B cell (primary cell): Measurements from ENCODE around the gene ITFG2. TPM values are rescaled to one million over a fixed set of nuclear protein-coding genes. Genes with fewer than 3 reads are reported as not detected.

Source experiments
- ATAC-seq: fragments of 200-7000 bp; cut with Tn5 transposase; one replicate; pipeline ENCODE4 v1.10.0; 2021; ENCODE audit warnings: low read depth, mild to moderate bottlenecking, moderate number of reproducible peaks, moderate library complexity
- CTCF ChIA-PET: fragments of 350-600 bp; sonication (Branson Sonifier 250); formaldehyde crosslinking; loops from one replicate; lab custom pipeline; 2021; ENCODE audit warnings: antibody characterized with exemption, inconsistent platforms; lab: Charles Lee
- POLR2A ChIA-PET: fragments of 350-600 bp; sonication (Branson Sonifier 250); formaldehyde crosslinking; loops from one replicate; lab custom pipeline; 2021; ENCODE audit warnings: antibody characterized with exemption; lab: Charles Lee
- DNase-seq: peaks from one replicate; pipeline ENCODE4 v3.0.0; 2013
- H2AFZ ChIP-seq: 2 replicates; pipeline ENCODE4 v1.6.1; 2012; ENCODE audit warnings: mild to moderate bottlenecking, low read depth, low read length; ENCODE audit not compliant: insufficient read depth, poor library complexity, severe bottlenecking
- H3K27ac ChIP-seq, 2 donors: 1 replicate in 1 of 2; 2 replicates in 1 of 2; pipeline ENCODE4 v1.5.1; 2012 to 2013; ENCODE audit warnings: low read length in 2 of 2, mild to moderate bottlenecking in 2 of 2, moderate library complexity in 1 of 2
- H3K27me3 ChIP-seq, 4 experiments: fragments of 200-600 bp in 1 of 4; sonication (generic) in 1 of 4; replicated peaks in 1 of 4; 1 replicate in 2 of 4; 2 replicates in 2 of 4; pipeline versions ENCODE4 v1.6.1 to v1.7.0; 2013 to 2016; ENCODE audit warnings: low read length in 3 of 4, mild to moderate bottlenecking in 2 of 4, mixed read lengths in 1 of 4, moderate library complexity in 1 of 4; ENCODE audit not compliant: insufficient read depth in 4 of 4, control insufficient read depth in 3 of 4; ENCODE audit errors: control extremely low read depth in 1 of 4
- H3K36me3 ChIP-seq, 2 experiments: replicated peaks in 1 of 2; 1 replicate in 1 of 2; 2 replicates in 1 of 2; pipeline versions ENCODE4 v1.6.1 to v1.7.1; 2013; ENCODE audit warnings: low read length in 1 of 2; ENCODE audit not compliant: insufficient read depth in 2 of 2, control insufficient read depth in 1 of 2; ENCODE audit errors: control extremely low read depth in 1 of 2, extremely low read depth in 1 of 2
- H3K4me1 ChIP-seq, 2 donors: fragments of 200-600 bp in 1 of 2; sonication (generic) in 1 of 2; 1 replicate in 1 of 2; 2 replicates in 1 of 2; pipeline versions ENCODE4 v1.5.1 to v1.6.1; 2013 to 2017; ENCODE audit warnings: low read length in 2 of 2; ENCODE audit not compliant: control insufficient read depth in 2 of 2, insufficient read depth in 2 of 2
- H3K4me2 ChIP-seq: replicated peaks from 2 replicates; pipeline ENCODE3; 2012; ENCODE audit warnings: mild to moderate bottlenecking, low read depth, low read length; ENCODE audit not compliant: poor library complexity, severe bottlenecking
- H3K4me3 ChIP-seq, 5 experiments: fragments of 200-600 bp in 1 of 5; sonication (generic) in 1 of 5; 1 replicate in 3 of 5; 2 replicates in 2 of 5; pipeline versions ENCODE4 v1.5.1 to v1.7.0; 2011 to 2016; ENCODE audit warnings: low read length in 4 of 5, mild to moderate bottlenecking in 4 of 5, low read depth in 2 of 5, control low read depth in 1 of 5, moderate library complexity in 1 of 5; ENCODE audit not compliant: insufficient read depth in 1 of 5; ENCODE audit errors: control extremely low read depth in 1 of 5, extremely low read depth in 1 of 5
- H3K79me2 ChIP-seq: fragments of 200-600 bp; sonication (generic); one replicate; pipeline ENCODE4 v1.6.0; 2016; ENCODE audit warnings: low read length; ENCODE audit not compliant: control insufficient read depth, insufficient read depth
- H3K9ac ChIP-seq: fragments of 200-600 bp; sonication (generic); 2 replicates; pipeline ENCODE4 v1.6.1; 2017; ENCODE audit warnings: mild to moderate bottlenecking, low read length, moderate library complexity
- H3K9me3 ChIP-seq, 3 donors: one replicate each; pipeline versions ENCODE4 v1.6.1 to v1.7.1; 2013; ENCODE audit warnings: low read length in 2 of 3; ENCODE audit not compliant: control insufficient read depth in 2 of 3, insufficient read depth in 1 of 3; ENCODE audit errors: control extremely low read depth in 1 of 3
- H4K20me1 ChIP-seq: 2 replicates; pipeline ENCODE4 v1.6.0; 2012; ENCODE audit warnings: mild to moderate bottlenecking, low read length; ENCODE audit not compliant: insufficient read depth, control insufficient read depth, poor library complexity, severe bottlenecking
- H3K27ac Mint-ChIP-seq: one replicate; pipeline ENCODE4 v1.8.0; 2021; ENCODE audit warnings: mixed read lengths
- H3K27me3 Mint-ChIP-seq: one replicate; pipeline ENCODE4 v1.8.0; 2021; ENCODE audit warnings: mixed read lengths
- H3K4me1 Mint-ChIP-seq: one replicate; pipeline ENCODE4 v1.8.0; 2021; ENCODE audit warnings: mixed read lengths
- H3K4me3 Mint-ChIP-seq: one replicate; pipeline ENCODE4 v1.8.0; 2021; ENCODE audit warnings: mixed read lengths
- H3K9me3 Mint-ChIP-seq: one replicate; pipeline ENCODE4 v1.8.0; 2022; ENCODE audit warnings: mixed read lengths; ENCODE audit not compliant: insufficient read depth
- EZH2 ChIP-seq: IDR thresholded peaks from 2 replicates; pipeline ENCODE4 v1.6.1; 2012; ENCODE audit warnings: borderline replicate concordance, low read depth, mild to moderate bottlenecking, moderate library complexity, low read length; ENCODE audit not compliant: insufficient read depth, poor library complexity, severe bottlenecking
- WGBS: methylation state at CpG from one replicate; pipeline ENCODE4 v1.1.5; 2013; ENCODE audit warnings: missing lambda C conversion rate; ENCODE audit not compliant: insufficient coverage; 5-methylcytosine and 5-hydroxymethylcytosine counted together
- intact Hi-C: fragments of 100-400 bp; cut with micrococcal nuclease; formaldehyde crosslinking; loops from one replicate; pipeline ENCODE4 v1.10.0; 2022
- polyA plus RNA-seq: library from polyadenylated mRNA; depleted of rRNA; stranded (reverse); fragments of >200 nt; gene quantifications from 2 replicates; pipeline ENCODE4 v1.2.3, GENCODE V29; 2012
- total RNA-seq, 2 donors: library from RNA; stranded (reverse); fragments of 120-200 nt in 1 of 2; gene quantifications; 1 replicate in 1 of 2; 2 replicates in 1 of 2; pipeline versions ENCODE4 v1.2.3 to v1.2.4, GENCODE V29; 2013 to 2022
- TF ChIP-seq, protein P1 (sequence below): fragments of 200-600 bp; IDR thresholded peaks from one replicate; pipeline ENCODE4 v1.8.0; 2022; ENCODE audit warnings: antibody characterized with exemption, mild to moderate bottlenecking

Gene ITFG2
- total and polyA plus RNA-seq, 2 donors (not counting 1 experiment from before 2014, with no cell fraction given): 88.2 to 137 TPM

DNA sequence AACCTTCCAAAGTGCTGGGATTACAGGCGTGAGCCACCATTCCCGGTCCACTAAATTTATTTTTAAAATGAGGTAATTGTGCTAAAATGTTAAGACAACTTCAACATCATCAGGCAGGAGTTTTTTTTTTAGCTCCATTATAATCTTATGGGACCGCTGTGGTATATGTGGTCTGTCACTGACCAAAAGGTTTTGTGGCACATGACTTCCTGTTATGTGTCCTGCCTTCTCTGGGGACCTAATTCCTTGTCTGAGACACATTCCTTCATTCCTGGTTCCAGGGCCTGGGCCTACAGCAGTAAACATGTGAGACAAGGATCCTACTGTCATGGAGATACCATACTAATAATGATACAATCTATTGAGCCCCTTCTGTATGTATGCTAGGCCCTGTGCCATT lies 39.5 kb downstream of the ITFG2 start:
- Histone ChIP-seq H4K20me1 (no peaks in the 10 kb centered on the region), H3K9ac (no peak overlapping the region), H3K79me2 (no peaks in the 10 kb centered on the region), H2AFZ (no peak overlapping the region), H3K4me2 (no peak overlapping the region), H3K4me1 (no peaks in the 10 kb centered on the region), H3K27ac (no peak overlapping the region), H3K36me3 (peaks cover 0 to 5% of the 10 kb centered on the region in 2 experiments), H3K27me3 (no peaks in the 10 kb centered on the region), H3K9me3 (no peaks in the 10 kb centered on the region), H3K4me3 (no peak overlapping the region)
- CTCF ChIA-PET: no interaction called here
- DNase-seq (no peak), ATAC-seq (no peak)
- H3K9me3 Mint-ChIP-seq: no peaks in the 10 kb centered on the region
- WGBS: no CpG with 5 or more reads among the region's 3 CpGs
- no peak overlapping the region for H3K4me3 Mint-ChIP-seq
- no peak overlapping the region for H3K27ac Mint-ChIP-seq
- H3K27me3 Mint-ChIP-seq: no peaks in the 10 kb centered on the region
- TF ChIP-seq EZH2: no peak
- TF ChIP-seq, protein P1, sequence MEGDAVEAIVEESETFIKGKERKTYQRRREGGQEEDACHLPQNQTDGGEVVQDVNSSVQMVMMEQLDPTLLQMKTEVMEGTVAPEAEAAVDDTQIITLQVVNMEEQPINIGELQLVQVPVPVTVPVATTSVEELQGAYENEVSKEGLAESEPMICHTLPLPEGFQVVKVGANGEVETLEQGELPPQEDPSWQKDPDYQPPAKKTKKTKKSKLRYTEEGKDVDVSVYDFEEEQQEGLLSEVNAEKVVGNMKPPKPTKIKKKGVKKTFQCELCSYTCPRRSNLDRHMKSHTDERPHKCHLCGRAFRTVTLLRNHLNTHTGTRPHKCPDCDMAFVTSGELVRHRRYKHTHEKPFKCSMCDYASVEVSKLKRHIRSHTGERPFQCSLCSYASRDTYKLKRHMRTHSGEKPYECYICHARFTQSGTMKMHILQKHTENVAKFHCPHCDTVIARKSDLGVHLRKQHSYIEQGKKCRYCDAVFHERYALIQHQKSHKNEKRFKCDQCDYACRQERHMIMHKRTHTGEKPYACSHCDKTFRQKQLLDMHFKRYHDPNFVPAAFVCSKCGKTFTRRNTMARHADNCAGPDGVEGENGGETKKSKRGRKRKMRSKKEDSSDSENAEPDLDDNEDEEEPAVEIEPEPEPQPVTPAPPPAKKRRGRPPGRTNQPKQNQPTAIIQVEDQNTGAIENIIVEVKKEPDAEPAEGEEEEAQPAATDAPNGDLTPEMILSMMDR: no peak
- intact Hi-C loops: loop anchor here (10.0 kb wide), 1 partner anchor 183 kb away; no protein-coding TSS in a partner anchor
- POLR2A ChIA-PET: no interaction called here
- no peaks in the 10 kb centered on the region for H3K4me1 Mint-ChIP-seq

DNA sequence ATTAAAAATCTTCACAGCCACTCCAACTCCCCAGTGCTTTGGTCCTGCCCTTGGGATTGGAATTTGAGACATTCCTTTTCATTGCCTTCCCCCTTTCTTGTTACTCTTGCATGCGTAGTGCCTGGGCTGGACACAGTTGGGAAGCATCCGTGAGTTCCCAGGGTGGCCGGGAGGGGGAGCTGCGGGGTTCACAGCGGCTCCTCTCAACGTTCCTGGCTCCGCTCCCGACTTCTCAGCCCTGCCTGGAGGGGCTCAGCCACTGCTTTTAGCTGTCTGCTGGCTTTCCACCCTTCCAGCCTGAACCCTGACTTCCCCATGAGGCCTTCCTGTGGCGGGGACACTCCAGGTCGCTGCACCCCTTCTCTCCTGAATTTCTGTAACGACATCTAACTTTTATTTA lies 41.2 kb downstream of the ITFG2 start:
- Histone ChIP-seq H2AFZ (no peak overlapping the region), H4K20me1 (no peaks in the 10 kb centered on the region), H3K4me2 (no peak overlapping the region), H3K9me3 (no peaks in the 10 kb centered on the region), H3K4me1 (no peaks in the 10 kb centered on the region), H3K27ac (no peak overlapping the region), H3K36me3 (peaks cover 0 to 10% of the 10 kb centered on the region in 2 experiments), H3K79me2 (no peaks in the 10 kb centered on the region), H3K4me3 (no peak overlapping the region), H3K9ac (no peak overlapping the region), H3K27me3 (no peaks in the 10 kb centered on the region)
- H3K4me3 Mint-ChIP-seq: no peak overlapping the region
- ChIA-PET CTCF (interaction anchor here (1.0 to 3.8 kb wide), 5 partner anchors 9 to 188 kb away, joined by 3 to 22 read pairs (median 5); no protein-coding TSS in a partner anchor), POLR2A (no interaction called here)
- DNase-seq (peak; percentile 44), ATAC-seq (no peak)
- no peak overlapping the region for H3K27ac Mint-ChIP-seq
- no peaks in the 10 kb centered on the region for H3K4me1 Mint-ChIP-seq
- 30% methylated on average over 8 of the region's 11 CpGs for WGBS
- no peaks in the 10 kb centered on the region for H3K9me3 Mint-ChIP-seq
- TF ChIP-seq, protein P1: peak; percentile 56
- no peak for TF ChIP-seq EZH2
- H3K27me3 Mint-ChIP-seq: no peaks in the 10 kb centered on the region
- intact Hi-C loops: loop anchor here (10.0 kb wide), 1 partner anchor 181 kb away; no protein-coding TSS in a partner anchor
